ENCODE measurements around the gene PALM.
"Not testable (repeated sequence)": the region's sequence is repeated elsewhere in the genome, so short reads cannot be mapped to it uniquely, and the experiment has no call there.

The PALM gene

DNA sequence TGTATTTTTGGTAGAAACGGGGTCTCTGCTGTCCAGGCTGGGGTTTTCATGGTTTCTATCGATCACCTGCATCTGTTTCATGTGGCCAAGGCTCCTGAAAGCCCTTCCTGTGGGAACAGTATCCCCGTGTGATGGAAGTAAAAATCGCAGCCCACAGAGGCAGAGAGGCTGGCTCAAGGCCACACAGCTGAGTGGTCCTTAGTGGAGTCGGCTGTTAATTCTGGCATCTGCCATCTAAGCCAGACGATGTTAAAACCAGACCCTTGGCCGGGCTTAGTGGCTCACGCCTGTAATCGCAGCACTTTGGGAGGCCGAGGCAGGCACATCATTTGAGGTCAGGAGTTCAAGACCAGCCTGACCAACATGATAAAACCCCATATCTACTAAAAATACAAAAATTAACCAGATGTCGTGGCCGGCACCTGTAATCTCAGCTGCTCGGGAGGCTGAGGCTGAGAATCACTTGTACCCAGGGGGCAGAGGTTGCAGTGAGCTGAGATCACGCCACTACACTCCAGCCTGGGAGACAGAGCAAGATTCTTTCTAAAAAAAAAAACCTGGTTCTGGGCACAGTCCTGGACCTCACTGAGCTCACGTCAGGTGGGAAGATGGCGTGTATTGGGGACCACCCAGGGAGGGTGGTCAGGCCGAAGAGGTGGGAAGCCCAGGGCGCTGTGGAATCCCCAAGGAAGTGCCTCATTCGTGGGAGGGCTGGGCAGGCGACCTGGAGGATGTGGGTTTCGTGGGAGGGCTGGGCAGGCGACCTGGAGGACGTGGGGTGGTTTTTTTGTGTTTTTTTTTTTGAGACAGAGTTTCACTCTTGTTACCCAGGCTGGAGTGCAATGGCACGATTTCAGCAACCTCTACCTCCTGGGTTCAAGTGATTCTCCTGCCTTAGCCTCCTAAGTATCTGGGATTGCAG, 23.7 kb downstream of the PALM start:
- DNase-seq (ENCODE audit: low read depth), result no peak

GRCh38 chr19:734716-735115, 26.0 kb downstream of the PALM start:
- no peak for DNase-seq (ENCODE audit: low read depth)

- no peak for DNase-seq (ENCODE audit: low read depth)
These were observed 27.4 kb downstream of the PALM start for GRCh38 chr19:736125-736524.

DNA sequence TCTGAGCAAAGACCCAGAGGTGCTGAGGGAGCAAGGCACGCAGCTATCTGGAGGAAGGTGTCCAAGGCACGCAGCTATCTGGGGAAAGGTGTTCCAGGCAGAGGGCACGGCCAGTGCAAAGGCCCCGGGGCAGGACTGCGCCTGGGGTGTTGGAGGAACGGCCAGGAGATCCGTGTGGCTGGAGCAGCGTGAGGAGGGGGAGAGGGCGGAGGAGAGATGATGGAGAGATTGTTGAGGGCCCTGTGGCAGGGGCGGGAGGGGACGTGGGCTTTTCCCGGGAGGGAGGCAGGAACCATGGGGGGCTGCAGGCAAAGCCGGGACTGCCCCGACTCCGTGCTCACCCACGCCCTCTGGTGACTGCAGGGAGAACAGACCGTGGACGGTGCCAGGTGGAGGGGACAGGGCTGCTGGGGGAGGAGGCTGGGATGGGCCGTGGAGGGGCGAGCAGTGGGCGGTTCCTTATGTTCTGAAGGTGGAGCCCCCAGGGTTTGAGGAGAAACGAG, 28.9 kb downstream of the PALM start:
- peak; percentile 43 for DNase-seq (ENCODE audit: low read depth)

DNA sequence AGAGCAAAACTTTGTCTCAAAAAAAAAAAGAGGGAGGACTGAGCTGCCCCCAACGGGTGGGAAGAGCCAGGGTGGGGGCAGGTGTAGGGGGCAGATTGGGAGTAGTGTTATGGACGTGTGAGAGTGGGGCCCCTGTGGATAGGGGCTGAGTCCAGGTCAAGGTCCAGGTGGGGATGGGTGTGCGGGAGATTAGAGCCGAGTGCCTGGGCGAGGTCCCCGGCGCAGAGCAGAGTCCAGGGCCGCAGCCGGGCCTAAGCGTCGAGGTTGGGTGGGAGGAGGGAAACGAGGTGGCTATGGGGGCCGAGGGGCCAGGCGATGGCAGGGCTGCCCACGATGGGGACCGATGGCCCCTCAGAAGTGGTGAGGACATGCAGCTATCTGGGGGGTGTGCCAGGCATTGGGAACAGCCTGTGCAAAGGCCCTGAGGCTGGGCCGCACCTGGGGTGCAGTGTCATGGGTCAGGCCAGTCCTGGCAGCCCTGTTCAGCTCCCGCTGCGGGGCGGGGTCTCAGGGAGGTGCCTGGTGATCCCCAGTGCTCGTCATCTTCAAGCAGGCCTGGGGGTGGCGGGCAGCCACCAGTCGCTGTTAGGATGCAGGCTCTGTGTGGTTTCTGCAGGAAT, 29.9 kb downstream of the PALM start:
- DNase-seq (ENCODE audit: low read depth), result no peak

DNA sequence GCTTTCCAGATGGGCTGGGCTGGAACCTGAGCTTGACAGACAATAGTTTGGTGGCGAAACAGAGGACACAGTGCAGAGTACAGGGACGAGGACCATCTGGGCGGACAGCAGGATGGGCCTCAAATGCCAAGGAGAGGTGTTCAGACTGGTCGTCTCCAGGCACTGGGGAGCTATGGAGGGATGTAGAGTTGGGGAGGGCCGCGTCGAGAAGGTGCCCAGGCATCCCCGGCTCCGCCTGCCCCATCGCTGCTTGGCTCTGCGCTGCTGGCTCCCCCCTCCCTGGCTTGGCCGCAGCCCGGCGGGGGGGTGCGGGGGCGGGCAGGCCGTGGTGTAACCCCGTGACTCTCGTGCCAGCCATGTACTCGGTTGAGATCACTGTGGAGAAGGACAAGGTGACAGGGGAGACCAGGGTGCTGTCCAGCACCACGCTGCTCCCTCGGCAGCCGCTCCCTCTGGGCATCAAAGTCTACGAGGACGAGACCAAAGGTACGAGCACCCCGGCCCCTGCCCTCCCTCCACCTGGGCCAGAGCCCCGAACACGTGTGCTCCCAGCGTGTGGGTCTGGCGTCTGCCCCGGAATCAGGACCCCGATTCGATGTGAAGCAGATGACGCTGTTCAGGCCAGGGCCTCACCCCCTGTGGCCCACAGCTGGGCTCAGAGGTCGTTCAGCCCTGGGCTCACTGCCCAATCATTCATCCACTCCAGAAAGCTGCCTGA, 31.4 kb downstream of the PALM start:
- no peak for DNase-seq (ENCODE audit: low read depth)

DNA sequence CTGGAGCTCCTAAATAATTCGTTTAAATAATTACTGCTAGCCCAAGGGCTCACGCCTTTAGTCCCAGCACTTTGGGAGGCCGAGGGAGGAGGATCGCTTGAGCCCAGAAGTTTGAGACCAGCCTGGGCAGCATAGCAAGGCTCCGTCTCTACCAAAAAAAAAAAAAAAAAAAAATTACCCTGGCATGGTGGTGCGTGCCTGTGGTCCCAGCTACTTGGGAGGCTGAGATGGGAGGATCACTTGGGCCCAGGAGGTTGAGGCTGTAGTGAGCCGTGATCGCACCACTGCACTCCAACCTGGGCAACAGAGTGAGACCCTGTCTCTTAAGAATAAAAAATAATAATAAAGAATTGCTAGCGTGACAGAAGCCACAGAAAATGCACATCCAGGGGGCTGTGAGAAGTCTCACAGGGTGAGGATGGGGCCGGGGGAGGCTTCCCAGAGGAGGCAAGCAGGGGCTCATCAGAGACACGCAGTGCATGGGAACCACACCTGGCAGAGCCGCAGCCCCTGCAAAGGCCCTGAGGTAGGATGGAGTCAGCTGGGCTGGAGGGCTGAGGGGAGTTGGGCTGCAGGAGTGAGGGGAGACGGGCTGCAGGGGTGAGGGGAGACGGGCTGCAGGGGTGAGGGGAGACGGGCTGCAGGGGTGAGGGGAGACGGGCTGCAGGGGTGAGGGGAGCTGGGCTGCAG, 32.2 kb downstream of the PALM start:
- DNase-seq (ENCODE audit: low read depth), result not testable (repeated sequence)

- peak; percentile 14 for DNase-seq (ENCODE audit: low read depth)
These were observed 32.9 kb downstream of the PALM start for GRCh38 chr19:741506-742131.

GRCh38 chr19:742540-743075, 33.9 kb downstream of the PALM start:
- DNase-seq (ENCODE audit: low read depth), result no peak

GRCh38 chr19:743168-743687, 34.5 kb downstream of the PALM start:
- no peak for DNase-seq (ENCODE audit: low read depth)

DNA sequence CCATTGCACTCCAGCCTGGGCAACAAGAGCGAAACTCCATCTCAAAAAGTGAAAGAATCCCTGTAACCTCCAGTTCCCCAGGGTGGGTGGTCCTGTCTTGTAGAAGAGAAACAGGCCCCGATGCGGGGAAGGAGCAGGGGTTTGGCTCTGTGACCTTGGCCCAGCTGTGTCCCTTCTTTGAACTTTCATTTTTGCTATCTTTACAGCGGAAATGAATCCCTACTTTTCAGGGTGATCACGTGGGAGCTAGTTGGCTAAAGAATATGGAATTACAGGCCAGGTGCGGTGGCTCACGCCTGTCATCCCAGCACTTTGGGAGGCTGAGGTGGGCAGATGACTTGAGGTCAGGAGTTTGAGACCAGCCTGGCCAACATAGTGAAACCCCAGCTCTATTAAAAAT, 36.4 kb downstream of the PALM start:
- not testable (repeated sequence) for DNase-seq (ENCODE audit: low read depth)

GRCh38 chr19:746208-746819, 37.6 kb downstream of the PALM start:
- no peak for DNase-seq (ENCODE audit: low read depth)

DNA sequence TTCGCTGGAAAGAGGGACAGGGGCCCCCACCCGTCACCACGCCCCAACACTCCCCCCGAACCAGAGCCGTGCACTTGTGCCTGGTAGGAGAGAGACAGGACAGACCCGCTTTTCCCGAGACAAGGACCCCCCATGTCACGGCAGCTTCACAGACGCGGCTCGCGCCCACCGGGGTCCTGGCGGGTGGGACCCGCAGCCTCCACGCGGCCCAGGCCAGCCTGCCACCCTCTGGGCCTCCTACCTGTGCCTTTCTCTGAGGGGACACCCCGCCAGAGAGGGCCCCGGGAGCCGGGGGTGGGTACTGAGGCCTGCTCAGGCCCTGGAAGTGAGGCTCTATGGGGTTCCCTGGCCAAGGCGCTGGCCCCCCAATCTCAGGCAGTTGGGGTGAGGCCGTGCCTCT, 38.2 kb downstream of the PALM start:
- no peak for DNase-seq (ENCODE audit: low read depth)

DNA sequence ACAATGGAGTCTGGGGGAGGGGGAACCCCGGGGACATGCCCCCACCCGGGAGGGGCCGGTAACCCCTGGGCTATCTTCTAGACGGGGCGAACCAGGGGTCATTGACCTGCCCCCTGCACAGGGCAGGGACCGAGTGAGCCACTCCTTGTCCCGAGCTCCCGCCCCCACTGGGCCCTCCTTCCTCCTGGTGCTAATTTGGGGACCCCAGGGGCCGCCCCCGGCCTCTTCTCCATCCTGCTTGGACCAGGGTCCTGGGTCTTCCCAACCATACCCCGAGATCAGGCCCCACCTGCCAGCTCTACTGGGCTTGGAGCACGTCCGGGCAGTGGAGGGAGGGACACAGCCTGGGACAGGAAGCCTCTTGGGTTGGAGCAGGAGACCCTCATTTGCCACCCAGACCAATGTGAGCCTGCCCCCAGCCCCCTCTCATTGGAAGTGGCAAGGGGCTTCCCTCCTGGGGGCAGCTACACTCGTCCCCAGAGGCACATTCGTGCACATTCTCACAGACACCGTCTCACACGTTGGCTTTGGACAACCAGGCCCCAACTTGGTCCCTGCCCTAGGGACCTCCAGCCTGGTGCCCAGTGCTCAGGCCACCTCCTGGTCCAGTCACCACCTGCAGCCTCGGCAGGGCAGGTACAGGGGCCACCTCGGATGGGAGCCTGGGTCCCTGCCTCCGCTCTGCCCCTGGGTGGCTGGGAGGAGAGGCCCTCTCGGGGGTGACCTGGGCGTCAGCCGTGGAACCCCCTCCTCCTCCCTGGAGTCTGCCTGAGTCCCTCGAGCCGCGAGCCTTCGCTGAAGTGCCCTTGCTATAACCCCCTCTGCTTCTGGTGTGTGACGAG, 38.9 kb downstream of the PALM start:
- DNase-seq (ENCODE audit: low read depth), result no peak

DNA sequence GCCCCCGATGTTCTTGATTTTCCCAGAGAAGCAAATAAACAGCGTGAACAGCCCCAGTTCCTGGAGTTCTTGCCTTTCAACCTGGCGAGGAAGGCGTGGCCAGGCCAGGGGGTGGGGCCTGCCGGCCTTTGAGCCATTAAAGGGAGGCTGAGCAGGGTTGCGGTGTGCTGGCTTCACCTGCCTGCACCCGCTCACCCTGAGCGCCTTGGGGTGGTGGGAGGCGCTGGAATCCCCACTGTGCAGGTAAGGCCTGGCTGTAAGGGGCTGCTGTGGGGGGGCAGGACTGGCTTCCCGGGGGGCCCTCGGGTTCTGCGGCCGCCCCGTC, 39.5 kb downstream of the PALM start:
- DNase-seq (ENCODE audit: low read depth), result no peak

DNA sequence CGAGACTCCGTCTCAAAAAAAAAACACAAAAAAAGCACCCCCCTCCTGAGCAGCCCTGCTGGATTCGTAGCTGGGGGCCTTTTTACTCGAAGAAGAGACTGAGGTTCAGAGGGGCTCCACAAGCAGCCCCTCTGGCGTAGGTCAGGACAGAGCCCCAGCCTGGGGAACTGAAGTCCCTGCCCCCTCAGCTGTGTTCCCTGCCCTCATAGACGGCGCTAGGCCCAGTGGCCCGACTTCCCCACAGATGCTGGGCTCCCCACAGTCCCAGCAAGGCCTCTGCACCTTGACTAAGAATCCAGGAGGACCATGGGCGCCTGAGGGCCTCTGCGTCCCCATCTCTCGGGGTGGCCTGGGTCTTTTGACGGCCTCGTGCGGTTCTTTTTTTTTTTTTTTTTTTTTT, 41.1 kb downstream of the PALM start:
- DNase-seq (ENCODE audit: low read depth), result no peak

DNA sequence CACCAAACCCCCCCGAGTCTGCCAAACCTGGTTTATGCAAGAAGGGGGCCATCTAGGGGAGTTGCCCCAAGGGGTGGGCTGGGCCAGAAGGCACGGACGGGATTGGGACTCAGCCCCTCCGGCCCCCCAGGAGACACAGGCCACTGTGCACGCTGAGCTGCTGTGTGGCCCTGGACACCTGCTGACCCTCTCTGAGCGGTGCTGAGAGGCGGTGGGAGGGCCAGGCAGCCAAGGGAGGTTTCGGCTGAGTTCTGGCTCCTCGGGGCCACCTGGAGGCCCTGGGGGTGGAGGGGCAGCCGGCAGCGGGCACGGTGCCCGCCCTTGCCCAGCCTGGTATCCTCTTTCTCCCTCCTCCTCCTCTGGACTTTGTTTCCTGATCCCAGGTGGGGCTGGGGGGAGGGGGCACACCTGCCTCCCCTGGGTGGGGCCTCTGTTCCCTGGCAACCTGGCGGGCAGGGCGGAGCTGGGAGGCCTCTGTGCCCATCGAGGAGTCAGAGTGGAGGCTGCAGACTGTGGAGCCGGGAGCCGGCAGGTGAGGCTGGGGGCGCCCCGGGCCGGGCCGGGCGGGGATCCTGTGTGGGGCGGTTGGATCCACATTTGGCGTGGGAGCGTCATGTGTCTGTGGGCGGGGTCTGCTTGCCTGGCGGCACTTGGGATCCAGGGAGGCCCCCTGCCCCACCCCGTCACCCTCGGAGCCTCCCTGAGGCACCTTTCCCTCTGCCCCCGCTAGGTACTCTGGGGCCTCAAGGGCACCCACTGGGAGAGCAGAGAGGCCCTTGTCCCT, 42.1 kb downstream of the PALM start, which contains the start of gene MISP:
TSS of gene MISP (plus strand) at position 473 of the 784 bp plus-strand sequence. CDS start 5,835 bp downstream, outside the sequence.
- no peak for DNase-seq (ENCODE audit: low read depth)

- DNase-seq (ENCODE audit: low read depth), result peak; percentile 91
These were observed 43.0 kb downstream of the PALM start for GRCh38 chr19:751501-752341.
